CD14-positive monocyte (primary cell): ENCODE measurements around the gene SIPA1. TPM values are rescaled to one million over a fixed set of nuclear protein-coding genes. Genes with fewer than 3 reads are reported as not detected.

ENCODE experiments used
- DNase-seq, 3 donors: peaks; one replicate each; pipeline ENCODE4 v3.0.0-alpha.2; 2011 to 2022
- H2AFZ ChIP-seq: 2 replicates; pipeline ENCODE4 v1.6.0; 2012; ENCODE audit warnings: mild to moderate bottlenecking, low read depth, low read length, inconsistent platforms; ENCODE audit not compliant: insufficient read depth, poor library complexity, severe bottlenecking
- H3K27ac ChIP-seq, 2 donors: 1 replicate in 1 of 2; 2 replicates in 1 of 2; pipeline ENCODE4 v1.5.1; 2012 to 2013; ENCODE audit warnings: low read length in 2 of 2, control low read depth in 1 of 2, inconsistent platforms in 1 of 2, low read depth in 1 of 2, mild to moderate bottlenecking in 1 of 2
- H3K27me3 ChIP-seq, 2 donors: one replicate each; pipeline versions ENCODE4 v1.6.0 to v1.6.1; 2011 to 2013; ENCODE audit warnings: low read length in 2 of 2; ENCODE audit not compliant: control insufficient read depth in 2 of 2, insufficient read depth in 2 of 2
- H3K36me3 ChIP-seq, 2 donors: replicated peaks in 1 of 2; 1 replicate in 1 of 2; 2 replicates in 1 of 2; pipeline versions ENCODE4 v1.5.1 to v1.6.1; 2012 to 2013; ENCODE audit warnings: low read length in 2 of 2, control low read depth in 1 of 2, inconsistent platforms in 1 of 2, mild to moderate bottlenecking in 1 of 2; ENCODE audit not compliant: insufficient read depth in 2 of 2, control insufficient read depth in 1 of 2
- H3K4me1 ChIP-seq, 2 donors: 1 replicate in 1 of 2; 2 replicates in 1 of 2; pipeline versions ENCODE4 v1.5.1 to v1.6.1; 2012 to 2013; ENCODE audit warnings: low read length in 2 of 2, control low read depth in 1 of 2, inconsistent platforms in 1 of 2, mild to moderate bottlenecking in 1 of 2, moderate library complexity in 1 of 2; ENCODE audit not compliant: insufficient read depth in 2 of 2, control insufficient read depth in 1 of 2
- H3K4me2 ChIP-seq: replicated peaks from 2 replicates; pipeline ENCODE3; 2012; ENCODE audit warnings: low read length, moderate library complexity, mild to moderate bottlenecking; ENCODE audit not compliant: poor library complexity, severe bottlenecking; ENCODE audit errors: extremely low read depth
- H3K4me3 ChIP-seq, 3 experiments: fragments of 200-600 bp in 1 of 3; sonication (generic) in 1 of 3; replicated peaks in 1 of 3; 1 replicate in 2 of 3; 2 replicates in 1 of 3; pipeline ENCODE4 v1.5.1; 2011 to 2013; ENCODE audit warnings: low read length in 3 of 3, mild to moderate bottlenecking in 3 of 3, control low read depth in 2 of 3, low read depth in 2 of 3, inconsistent platforms in 1 of 3, moderate library complexity in 1 of 3
- H3K79me2 ChIP-seq: 2 replicates; pipeline ENCODE4 v1.6.0; 2012; ENCODE audit warnings: mild to moderate bottlenecking, control low read depth, inconsistent platforms, low read length, moderate library complexity; ENCODE audit not compliant: insufficient read depth
- H3K9ac ChIP-seq: 2 replicates; pipeline ENCODE4 v1.6.0; 2017; ENCODE audit warnings: low read length, mild to moderate bottlenecking; ENCODE audit not compliant: insufficient read depth, poor library complexity, severe bottlenecking
- H3K9me3 ChIP-seq, 2 donors: replicated peaks in 1 of 2; 1 replicate in 1 of 2; 2 replicates in 1 of 2; pipeline versions ENCODE4 v1.5.1 to v1.6.1; 2012 to 2013; ENCODE audit warnings: low read length in 2 of 2, control low read depth in 1 of 2; ENCODE audit not compliant: control insufficient read depth in 1 of 2, insufficient read depth in 1 of 2
- H4K20me1 ChIP-seq: 2 replicates; pipeline ENCODE4 v1.6.0; 2012; ENCODE audit warnings: mild to moderate bottlenecking, low read length, control low read depth, moderate library complexity; ENCODE audit not compliant: insufficient read depth
- H3K27ac Mint-ChIP-seq, 7 donors: one replicate each; pipeline ENCODE4 v1.8.0; 2020; ENCODE audit warnings: mild to moderate bottlenecking in 7 of 7, mixed read lengths in 7 of 7, moderate library complexity in 6 of 7, inconsistent platforms in 2 of 7
- H3K27me3 Mint-ChIP-seq, 3 donors: one replicate each; pipeline ENCODE4 v1.8.0; 2021 to 2022; ENCODE audit warnings: low read depth in 3 of 3, mild to moderate bottlenecking in 3 of 3, mixed read lengths in 3 of 3, moderate library complexity in 3 of 3, inconsistent platforms in 1 of 3
- H3K36me3 Mint-ChIP-seq, 2 donors: one replicate each; pipeline ENCODE4 v1.8.0; 2020; ENCODE audit warnings: mixed read lengths in 2 of 2, inconsistent platforms in 1 of 2, mild to moderate bottlenecking in 1 of 2
- H3K4me1 Mint-ChIP-seq: one replicate; pipeline ENCODE4 v1.8.0; 2020; ENCODE audit warnings: mild to moderate bottlenecking, mixed read lengths
- H3K4me3 Mint-ChIP-seq, 2 donors: one replicate each; pipeline ENCODE4 v1.8.0; 2020; ENCODE audit warnings: mild to moderate bottlenecking in 2 of 2, mixed read lengths in 2 of 2, moderate library complexity in 1 of 2
- H3K9me3 Mint-ChIP-seq, 7 donors: one replicate each; pipeline ENCODE4 v1.8.0; 2020 to 2022; ENCODE audit warnings: mixed read lengths in 7 of 7, mild to moderate bottlenecking in 6 of 7, moderate library complexity in 6 of 7, inconsistent platforms in 2 of 7
- CTCF ChIP-seq: fragments of 200-600 bp; IDR thresholded peaks from one replicate; pipeline ENCODE4 v1.8.0; 2022; ENCODE audit warnings: antibody characterized with exemption, mild to moderate bottlenecking
- WGBS: methylation state at CpG from one replicate; pipeline ENCODE4 v1.1.5; 2013; ENCODE audit warnings: missing lambda C conversion rate; ENCODE audit not compliant: insufficient coverage; 5-methylcytosine and 5-hydroxymethylcytosine counted together
- intact Hi-C, 2 donors: fragments of 100-400 bp; cut with micrococcal nuclease; formaldehyde crosslinking; loops; one replicate each; pipeline versions ENCODE4 v1.15.0 to v1.15.1; 2023
- polyA plus RNA-seq, 3 donors: library from polyadenylated mRNA; depleted of rRNA in 1 of 3; unstranded in 2 of 3; stranded (reverse) in 1 of 3; fragments of 300-500 nt in 2 of 3; fragments of >200 nt in 1 of 3; fragmentation: Illumina TruSeq in 2 of 3; gene quantifications; 1 replicate in 2 of 3; 2 replicates in 1 of 3; pipeline ENCODE4 v1.2.3, GENCODE V29; 2012 to 2021

Gene SIPA1
- polyA plus RNA-seq, 3 donors = 83.4 to 110 (median 86.5) TPM

- Histone ChIP-seq H3K9me3 (no peaks in the 10 kb centered on the region), H3K79me2 (peaks cover 29% of the 10 kb centered on the region), H3K4me3 (no peak overlapping the region), H3K4me2 (no peak overlapping the region), H3K4me1 (peaks cover 3 to 7% of the 10 kb centered on the region in 2 donors), H3K36me3 (peaks cover 92 to 93% of the 10 kb centered on the region in 2 donors), H3K27ac (no peak overlapping the region), H3K27me3 (no peaks in the 10 kb centered on the region), H3K9ac (no peak overlapping the region), H4K20me1 (peaks cover 79% of the 10 kb centered on the region), H2AFZ (no peak overlapping the region)
- 98% methylated on average over 9 of the region's 14 CpGs for WGBS
- TF ChIP-seq CTCF = no peak
- no peaks in the 10 kb centered on the region for H3K9me3 Mint-ChIP-seq
- DNase-seq = no peak
- intact Hi-C loops = loop anchor here (10.0 kb wide), 3 partner anchors 82 to 372 kb away; no protein-coding TSS in a partner anchor
- peaks cover 6% of the 10 kb centered on the region for H3K4me1 Mint-ChIP-seq
- H3K4me3 Mint-ChIP-seq = no peak overlapping the region
- H3K27ac Mint-ChIP-seq = no peak overlapping the region
- no peaks in the 10 kb centered on the region for H3K27me3 Mint-ChIP-seq
- peaks cover 65 to 96% of the 10 kb centered on the region in 2 donors for H3K36me3 Mint-ChIP-seq
Observed at GRCh38 chr11:65623177-65623576, 14.7 kb upstream of the SIPA1 start.

GRCh38 chr11:65623852-65624616 is 13.9 kb upstream of the SIPA1 start:
- Mint-ChIP-seq H3K27me3 (no peaks in the 10 kb centered on the region), H3K4me1 (peaks cover 6% of the 10 kb centered on the region), H3K9me3 (no peaks in the 10 kb centered on the region), H3K27ac (peak overlapping the region in 1 of 7 donors; percentile 62), H3K4me3 (no peak overlapping the region), H3K36me3 (peaks cover 63 to 96% of the 10 kb centered on the region in 2 donors)
- no peaks in the 10 kb centered on the region for H3K27me3 ChIP-seq
- no peak overlapping the region for H3K9ac ChIP-seq
- peaks cover 92 to 93% of the 10 kb centered on the region in 2 donors for H3K36me3 ChIP-seq
- peaks cover 3 to 7% of the 10 kb centered on the region in 2 donors for H3K4me1 ChIP-seq
- no peak overlapping the region for H3K4me3 ChIP-seq
- no peak overlapping the region for H3K27ac ChIP-seq
- H3K79me2 ChIP-seq = peaks cover 22% of the 10 kb centered on the region
- intact Hi-C loops = loop anchor here (10.0 kb wide), 3 partner anchors 81 to 371 kb away; no protein-coding TSS in a partner anchor
- TF ChIP-seq CTCF = no peak
- no peak for DNase-seq
- WGBS = 97% methylated on average over 16 of the region's 25 CpGs
- H4K20me1 ChIP-seq = peaks cover 74% of the 10 kb centered on the region
- H3K9me3 ChIP-seq = no peaks in the 10 kb centered on the region
- no peak overlapping the region for H3K4me2 ChIP-seq
- no peak overlapping the region for H2AFZ ChIP-seq
